Prostate gland (tissue), 2 donors: ENCODE results near the gene SCGB1D1. TPM values are rescaled to one million over a fixed set of nuclear protein-coding genes. Genes with fewer than 3 reads are reported as not detected.

ENCODE experiments used
- DNase-seq: peaks from one replicate; pipeline ENCODE4 v3.0.0-alpha.2; 2019; ENCODE audit warnings: low spot score
- H3K27ac ChIP-seq, 2 donors: fragments of 200-600 bp; sonication (generic); 2 replicates each; pipeline ENCODE4 v1.5.1; 2017 to 2019
- H3K27me3 ChIP-seq: fragments of 200-600 bp; sonication (generic); replicated peaks from 2 replicates; pipeline ENCODE4 v1.5.1; 2019; ENCODE audit not compliant: insufficient read depth
- H3K36me3 ChIP-seq, 2 donors: fragments of 200-600 bp; sonication (generic); 1 replicate in 1 of 2; 2 replicates in 1 of 2; pipeline versions ENCODE4 v1.5.1 to v1.8.1; 2017 to 2019
- H3K4me1 ChIP-seq: fragments of 200-600 bp; sonication (generic); replicated peaks from 2 replicates; pipeline ENCODE4 v1.5.1; 2019
- H3K4me3 ChIP-seq, 2 donors: fragments of 200-600 bp; sonication (generic); 2 replicates each; pipeline ENCODE4 v1.5.1; 2017 to 2019
- H3K9me3 ChIP-seq: fragments of 200-600 bp; sonication (generic); 2 replicates; pipeline ENCODE4 v1.5.1; 2017
- CTCF ChIP-seq, 4 experiments: fragments of 200-600 bp in 2 of 4; fragments of 450-650 bp in 2 of 4; sonication (generic) in 2 of 4; IDR thresholded peaks; 1 replicate in 3 of 4; 2 replicates in 1 of 4; pipeline ENCODE4 v1.5.1; 2016 to 2019; ENCODE audit warnings: antibody characterized with exemption in 4 of 4, mild to moderate bottlenecking in 2 of 4, moderate library complexity in 2 of 4
- POLR2A ChIP-seq: fragments of 450-650 bp; IDR thresholded peaks from one replicate; pipeline ENCODE4 v1.6.1; 2016; ENCODE audit warnings: antibody characterized with exemption, mild to moderate bottlenecking
- POLR2AphosphoS5 ChIP-seq: sonication (generic); formaldehyde crosslinking; IDR thresholded peaks from one replicate; pipeline ENCODE4 v1.6.1; 2017; ENCODE audit warnings: antibody characterized with exemption
- WGBS: methylation state at CpG from one replicate; pipeline ENCODE4 v1.1.5; 2018; 5-methylcytosine and 5-hydroxymethylcytosine counted together
- intact Hi-C: fragments of 100-400 bp; cut with DNase I; formaldehyde crosslinking; loops from one replicate; pipeline ENCODE4 v1.14.2; 2022
- total RNA-seq, 2 donors: library from RNA; depleted of rRNA; stranded (reverse); fragments of >200 nt; gene quantifications; one replicate each; pipeline ENCODE4 v1.1.0, GENCODE V29; 2016

The SCGB1D1 gene
- total RNA-seq, 2 donors from 2014 or later, result not detected

DNA sequence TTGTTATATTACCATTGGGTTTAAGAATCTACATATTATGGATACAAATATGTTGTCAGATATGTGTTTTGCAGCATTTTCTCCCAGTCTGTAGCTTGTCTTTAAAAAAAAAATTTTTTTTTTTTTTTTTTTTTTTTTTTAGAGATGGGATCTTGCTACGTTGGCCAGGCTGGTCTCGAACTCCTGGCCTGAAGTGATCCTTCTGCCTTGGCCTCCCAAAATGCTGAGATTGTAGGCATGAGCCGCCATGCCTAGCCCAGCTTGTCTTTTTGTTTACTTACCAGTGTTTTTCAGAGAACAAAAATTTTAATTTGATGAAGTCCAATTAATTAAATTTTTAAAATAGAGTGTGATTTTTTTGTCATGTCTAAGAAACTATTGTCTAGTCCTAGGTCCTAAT is 36.4 kb upstream of the SCGB1D1 start:
- Histone ChIP-seq H3K36me3 (no peaks in the 10 kb centered on the region), H3K9me3 (no peaks in the 10 kb centered on the region), H3K4me3 (no peak overlapping the region), H3K27ac (no peak overlapping the region), H3K4me1 (no peaks in the 10 kb centered on the region), H3K27me3 (no peaks in the 10 kb centered on the region)
- WGBS, result 67% methylated on average over 3 of the region's 3 CpGs
- intact Hi-C loops, result no loop called here
- TF ChIP-seq POLR2AphosphoS5, result no peak
- no peak for TF ChIP-seq POLR2A
- no peak for TF ChIP-seq CTCF (IDR thresholded peaks at IDR 0.05)
- no peak for DNase-seq

GRCh38 chr11:62157603-62158002 is 32.4 kb upstream of the SCGB1D1 start:
- no peaks in the 10 kb centered on the region for H3K4me1 ChIP-seq
- H3K27me3 ChIP-seq, result no peaks in the 10 kb centered on the region
- 61% methylated on average over 6 of the region's 6 CpGs for WGBS
- TF ChIP-seq CTCF (IDR thresholded peaks at IDR 0.05), result no peak
- no peak for TF ChIP-seq POLR2A
- no peak for TF ChIP-seq POLR2AphosphoS5
- no peak overlapping the region for H3K4me3 ChIP-seq
- no peak for DNase-seq
- intact Hi-C loops, result no loop called here
- no peaks in the 10 kb centered on the region for H3K36me3 ChIP-seq
- no peaks in the 10 kb centered on the region for H3K9me3 ChIP-seq
- no peak overlapping the region for H3K27ac ChIP-seq

DNA sequence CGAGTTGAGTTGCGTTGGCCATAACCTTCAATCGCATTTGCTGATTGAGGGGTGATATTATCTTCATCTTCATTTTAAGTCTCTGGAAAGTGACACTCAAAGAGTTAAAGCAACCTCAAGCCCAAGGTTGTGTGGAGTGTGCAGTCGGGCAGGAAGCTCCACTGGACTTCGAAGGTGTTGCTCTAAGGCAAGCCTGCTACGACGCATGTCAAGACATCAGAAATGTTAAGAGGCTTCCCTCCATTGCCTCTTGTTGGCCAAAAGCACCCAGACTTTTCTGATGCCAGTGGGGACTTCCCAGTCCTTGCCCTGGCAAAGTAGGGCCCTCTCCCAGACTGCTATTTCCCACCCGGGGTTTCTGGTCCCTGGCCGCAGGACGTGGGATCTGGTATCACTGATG is 23.6 kb upstream of the SCGB1D1 start:
- TF ChIP-seq CTCF (IDR thresholded peaks at IDR 0.05) (no peak), POLR2AphosphoS5 (no peak), POLR2A (no peak)
- H3K9me3 ChIP-seq, result no peaks in the 10 kb centered on the region
- no peak overlapping the region for H3K4me3 ChIP-seq
- H3K4me1 ChIP-seq, result no peaks in the 10 kb centered on the region
- no peaks in the 10 kb centered on the region for H3K36me3 ChIP-seq
- H3K27ac ChIP-seq, result no peak overlapping the region
- no peak for DNase-seq
- H3K27me3 ChIP-seq, result peaks cover 2% of the 10 kb centered on the region
- intact Hi-C loops, result no loop called here
- 84% methylated on average over 10 of the region's 10 CpGs for WGBS

- peaks cover 2% of the 10 kb centered on the region for H3K27me3 ChIP-seq
- no peak for DNase-seq
- no peak for TF ChIP-seq CTCF (IDR thresholded peaks at IDR 0.05)
- TF ChIP-seq POLR2A, result no peak
- no peak for TF ChIP-seq POLR2AphosphoS5
- intact Hi-C loops, result no loop called here
- H3K27ac ChIP-seq, result no peak overlapping the region
- H3K4me1 ChIP-seq, result no peaks in the 10 kb centered on the region
- no peaks in the 10 kb centered on the region for H3K36me3 ChIP-seq
- WGBS, result 78% methylated on average over 10 of the region's 10 CpGs
- H3K9me3 ChIP-seq, result no peaks in the 10 kb centered on the region
- H3K4me3 ChIP-seq, result no peak overlapping the region
These were observed 20.6 kb upstream of the SCGB1D1 start for GRCh38 chr11:62169448-62169847.

GRCh38 chr11:62169935-62170334 is 20.1 kb upstream of the SCGB1D1 start:
- 96% methylated on average over 1 of the region's 1 CpG for WGBS
- Histone ChIP-seq H3K4me1 (no peaks in the 10 kb centered on the region), H3K27ac (no peak overlapping the region), H3K36me3 (no peaks in the 10 kb centered on the region), H3K4me3 (no peak overlapping the region), H3K9me3 (no peaks in the 10 kb centered on the region), H3K27me3 (peaks cover 2% of the 10 kb centered on the region)
- DNase-seq, result no peak
- no peak for TF ChIP-seq POLR2AphosphoS5
- no peak for TF ChIP-seq CTCF (IDR thresholded peaks at IDR 0.05)
- no peak for TF ChIP-seq POLR2A
- intact Hi-C loops, result loop anchor here (5.0 kb wide), 1 partner anchor 142 kb away; no protein-coding TSS in a partner anchor
